Measurements from ENCODE around the gene SIN3A. TPM values are rescaled to one million over a fixed set of nuclear protein-coding genes. Genes with fewer than 3 reads are reported as not detected.
A peak's percentile ranks its signal among the peaks of the same experiment; 100 is the strongest.
"Not testable (repeated sequence)": the region's sequence is repeated elsewhere in the genome, so short reads cannot be mapped to it uniquely, and the experiment has no call there.

Gene SIN3A
- total RNA-seq, 1 donor from 2014 or later = 65.2 TPM

- Mint-ChIP-seq H3K4me3 (ENCODE audit: unreplicated experiment) (no peak overlapping the region), H3K36me3 (ENCODE audit: unreplicated experiment) (no peaks in the 10 kb centered on the region)
Observed at GRCh38 chr15:75350601-75351361, 100.7 kb downstream of the SIN3A start.

GRCh38 chr15:75349851-75350588, 101.5 kb downstream of the SIN3A start:
- Mint-ChIP-seq H3K4me3 (ENCODE audit: unreplicated experiment) (no peak overlapping the region), H3K9me3 (ENCODE audit: unreplicated experiment) (no peaks in the 10 kb centered on the region), H3K4me1 (ENCODE audit: unreplicated experiment) (peaks cover 14% of the 10 kb centered on the region), H3K27ac (ENCODE audit: unreplicated experiment) (no peak overlapping the region), H3K36me3 (ENCODE audit: unreplicated experiment) (no peaks in the 10 kb centered on the region), H3K27me3 (ENCODE audit: unreplicated experiment) (no peaks in the 10 kb centered on the region)
- TF ChIP-seq CTCF (IDR thresholded peaks at IDR 0.05) = no peak
- no peak for DNase-seq (ENCODE audit: extremely low spot score, unreplicated experiment)

More at GRCh38 chr15:75350601-75351361, 100.7 kb downstream of the SIN3A start:
- TF ChIP-seq CTCF (IDR thresholded peaks at IDR 0.05) = no peak
- DNase-seq (ENCODE audit: extremely low spot score, unreplicated experiment) = no peak
- H3K27me3 Mint-ChIP-seq (ENCODE audit: unreplicated experiment) = no peaks in the 10 kb centered on the region
- peaks cover 14% of the 10 kb centered on the region for H3K4me1 Mint-ChIP-seq (ENCODE audit: unreplicated experiment)
- no peaks in the 10 kb centered on the region for H3K9me3 Mint-ChIP-seq (ENCODE audit: unreplicated experiment)
- H3K27ac Mint-ChIP-seq (ENCODE audit: unreplicated experiment) = no peak overlapping the region

- not testable (repeated sequence) for H3K9me3 Mint-ChIP-seq (ENCODE audit: unreplicated experiment); DNase-seq (ENCODE audit: extremely low spot score, unreplicated experiment); H3K27me3 Mint-ChIP-seq (ENCODE audit: unreplicated experiment); H3K27ac Mint-ChIP-seq (ENCODE audit: unreplicated experiment); H3K36me3 Mint-ChIP-seq (ENCODE audit: unreplicated experiment); H3K4me3 Mint-ChIP-seq (ENCODE audit: unreplicated experiment)
- peaks cover 14% of the 10 kb centered on the region for H3K4me1 Mint-ChIP-seq (ENCODE audit: unreplicated experiment)
Observed at GRCh38 chr15:75349351-75349669, 102.2 kb downstream of the SIN3A start.

- Mint-ChIP-seq H3K4me1 (ENCODE audit: unreplicated experiment) (peaks cover 14% of the 10 kb centered on the region), H3K27ac (ENCODE audit: unreplicated experiment) (peak overlapping the region; percentile 60), H3K4me3 (ENCODE audit: unreplicated experiment) (peak overlapping the region; percentile 78), H3K27me3 (ENCODE audit: unreplicated experiment) (no peaks in the 10 kb centered on the region), H3K9me3 (ENCODE audit: unreplicated experiment) (no peaks in the 10 kb centered on the region), H3K36me3 (ENCODE audit: unreplicated experiment) (no peaks in the 10 kb centered on the region)
- TF ChIP-seq CTCF (IDR thresholded peaks at IDR 0.05) = no peak
- no peak for DNase-seq (ENCODE audit: extremely low spot score, unreplicated experiment)
Observed at GRCh38 chr15:75348562-75349350, 102.7 kb downstream of the SIN3A start.

- H3K4me1 Mint-ChIP-seq (ENCODE audit: unreplicated experiment) = peaks cover 14% of the 10 kb centered on the region
- peak overlapping the region; percentile 60 for H3K27ac Mint-ChIP-seq (ENCODE audit: unreplicated experiment)
- TF ChIP-seq CTCF (IDR thresholded peaks at IDR 0.05) = no peak
- H3K9me3 Mint-ChIP-seq (ENCODE audit: unreplicated experiment) = no peaks in the 10 kb centered on the region
- peak overlapping the region; percentile 86 for H3K4me3 Mint-ChIP-seq (ENCODE audit: unreplicated experiment)
- H3K36me3 Mint-ChIP-seq (ENCODE audit: unreplicated experiment) = no peaks in the 10 kb centered on the region
- no peaks in the 10 kb centered on the region for H3K27me3 Mint-ChIP-seq (ENCODE audit: unreplicated experiment)
- DNase-seq (ENCODE audit: extremely low spot score, unreplicated experiment) = no peak
Observed at GRCh38 chr15:75348034-75348561, 103.4 kb downstream of the SIN3A start.
